Measurements from ENCODE around the gene DNMT3B.

GRCh38 chr20:32789896-32790750, 27.9 kb downstream of the DNMT3B start:
- TF ChIP-seq POLR2A (IDR thresholded peaks at IDR 0.05; ENCODE audit: extremely low read depth, insufficient read length) (no peak), CTCF (IDR thresholded peaks at IDR 0.05; ENCODE audit: low read depth, low read length) (peak; percentile 99)
